Fibroblast of lung (primary cell): Measurements from ENCODE around the gene KIF26A.

Experiments used
- CTCF ChIP-seq, 2 donors: IDR thresholded peaks in 1 of 2; conservative IDR thresholded peaks in 1 of 2; 1 replicate in 1 of 2; 2 replicates in 1 of 2; pipeline ENCODE4 v1.5.1; 2011 to 2012; ENCODE audit warnings: low read length in 2 of 2, control low read depth in 1 of 2, inconsistent platforms in 1 of 2, low read depth in 1 of 2, mild to moderate bottlenecking in 1 of 2
- EZH2 ChIP-seq: IDR thresholded peaks from 2 replicates; pipeline ENCODE4 v1.5.1; 2012; ENCODE audit warnings: low read length, control low read depth, mild to moderate bottlenecking; ENCODE audit errors: missing control alignments

GRCh38 chr14:104207142-104208014 is 69.0 kb downstream of the KIF26A start:
- TF ChIP-seq CTCF (conservative IDR thresholded peaks at IDR 0.05 in 1 of 2, IDR thresholded peaks at IDR 0.05 in 1 of 2; ENCODE audit: low read depth in 1 of 2, low read length in 2 of 2) (no peak), EZH2 (no peak)
